Fibroblast of peridontal ligament (primary cell): ENCODE results near the gene CARD14.
"Not testable (repeated sequence)": the region's sequence is repeated elsewhere in the genome, so short reads cannot be mapped to it uniquely, and the experiment has no call there.

ENCODE experiments used
- DNase-seq: peaks from one replicate; pipeline ENCODE4 v3.0.0-alpha.2; 2010; ENCODE audit errors: extremely low read depth

CARD14 gene

DNA sequence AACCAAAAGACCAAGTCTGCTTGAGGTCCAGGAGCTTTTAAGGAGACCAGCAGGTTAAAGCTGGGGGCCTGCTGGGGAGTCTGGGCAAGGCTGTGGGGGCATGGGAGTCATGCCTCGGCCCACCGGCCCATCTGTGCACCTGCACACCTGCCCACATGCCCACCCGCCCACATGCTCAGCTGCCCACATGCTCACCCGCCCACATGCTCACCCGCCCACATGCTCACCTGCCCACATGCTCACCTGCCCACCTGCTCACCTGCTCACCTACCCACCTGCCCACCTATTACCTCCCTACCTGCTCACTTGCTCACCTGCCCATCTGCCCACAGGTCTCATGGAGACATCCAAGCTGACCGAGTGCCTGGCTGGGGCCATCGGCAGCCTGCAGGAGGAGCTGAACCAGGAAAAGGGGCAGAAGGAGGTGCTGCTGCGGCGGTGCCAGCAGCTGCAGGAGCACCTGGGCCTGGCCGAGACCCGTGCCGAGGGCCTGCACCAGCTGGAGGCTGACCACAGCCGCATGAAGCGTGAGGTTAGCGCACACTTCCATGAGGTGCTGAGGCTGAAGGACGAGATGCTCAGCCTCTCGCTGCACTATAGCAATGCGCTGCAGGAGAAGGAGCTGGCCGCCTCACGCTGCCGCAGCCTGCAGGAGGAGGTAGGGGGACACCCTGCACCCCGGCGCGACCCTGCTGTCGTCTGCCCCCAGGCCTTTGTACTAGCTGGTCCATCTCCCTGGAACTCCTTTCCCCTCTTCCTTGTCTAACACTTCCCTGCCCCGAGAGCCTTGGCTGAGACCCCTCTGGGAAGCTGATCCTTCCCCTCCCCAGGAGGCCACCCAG is 14.0 kb downstream of the CARD14 start:
- DNase-seq: no peak

DNA sequence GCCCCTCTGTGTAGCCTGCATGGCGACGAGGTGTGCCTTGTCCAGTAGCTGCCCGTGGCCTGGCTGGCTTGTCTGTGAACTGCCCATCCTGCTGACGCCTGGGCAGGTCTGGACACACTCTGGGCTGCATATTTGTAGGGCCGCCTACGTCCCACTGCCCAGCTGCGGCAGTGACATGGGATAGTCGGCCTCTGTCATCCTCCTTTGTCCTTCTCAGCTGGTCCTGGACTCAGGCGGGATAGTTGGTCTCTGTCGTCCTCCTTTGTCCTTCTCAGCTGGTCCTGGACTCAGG is 14.5 kb downstream of the CARD14 start:
- DNase-seq: no peak

DNA sequence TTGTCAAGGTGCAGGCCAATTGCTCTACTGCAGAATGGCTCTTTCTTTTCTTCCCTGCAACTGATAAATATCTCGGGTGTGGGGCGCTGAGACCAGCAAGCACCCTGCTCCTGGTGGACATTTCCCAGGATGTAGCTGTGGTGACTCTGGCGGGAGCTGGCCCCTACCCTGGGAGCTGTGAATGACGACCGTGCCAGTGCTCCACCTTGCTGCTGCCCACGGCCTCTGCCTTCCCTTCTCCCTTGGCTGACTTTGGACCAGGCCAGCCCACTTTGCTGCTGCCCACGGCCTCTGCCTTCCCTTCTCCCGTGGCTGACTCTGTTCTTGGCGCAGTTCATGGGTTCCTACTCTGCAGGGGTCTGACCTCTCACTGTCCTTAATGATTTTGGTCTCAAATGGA is 16.1 kb downstream of the CARD14 start:
- no peak for DNase-seq

DNA sequence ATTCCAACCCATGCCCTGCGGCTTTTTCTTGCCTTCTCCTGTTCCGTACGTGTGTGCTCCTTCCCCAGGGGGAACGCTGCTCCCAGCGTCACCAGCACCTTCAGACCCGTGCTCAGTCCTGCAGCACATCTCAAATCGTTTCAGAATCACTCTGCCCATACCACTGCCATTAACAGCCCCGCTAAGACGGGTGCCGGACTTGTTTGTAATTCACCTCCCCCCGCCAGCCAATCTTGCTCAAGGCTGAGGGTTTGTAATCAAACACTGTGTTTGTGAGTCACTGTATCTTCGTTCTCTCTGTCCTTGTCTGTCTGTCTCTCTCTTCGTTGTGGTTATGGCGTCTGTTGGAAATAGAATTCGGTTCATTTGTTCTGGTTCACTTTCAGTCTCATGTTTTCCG is 17.3 kb downstream of the CARD14 start:
- no peak for DNase-seq

DNA sequence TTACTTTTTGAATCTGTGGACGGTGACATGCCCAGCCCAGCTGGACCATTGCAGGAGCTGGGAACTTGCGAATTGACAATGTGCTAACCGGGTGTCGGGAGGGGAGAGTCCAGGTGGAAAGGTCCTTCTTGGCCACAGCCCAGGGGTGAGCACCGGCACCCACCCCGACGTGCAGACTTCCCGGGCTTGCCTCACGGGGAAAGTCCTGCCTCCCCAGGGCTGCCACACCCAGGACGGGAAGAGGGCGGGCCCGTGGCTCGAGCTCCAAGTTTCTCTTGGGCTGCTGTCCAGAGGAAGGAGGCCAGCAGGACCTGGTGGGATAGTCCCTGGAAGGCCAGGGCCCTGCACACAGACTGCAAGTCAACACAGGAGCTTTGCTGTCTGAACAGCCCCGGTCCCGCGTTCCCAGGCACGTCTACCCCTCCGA is 17.7 kb downstream of the CARD14 start:
- DNase-seq: no peak

DNA sequence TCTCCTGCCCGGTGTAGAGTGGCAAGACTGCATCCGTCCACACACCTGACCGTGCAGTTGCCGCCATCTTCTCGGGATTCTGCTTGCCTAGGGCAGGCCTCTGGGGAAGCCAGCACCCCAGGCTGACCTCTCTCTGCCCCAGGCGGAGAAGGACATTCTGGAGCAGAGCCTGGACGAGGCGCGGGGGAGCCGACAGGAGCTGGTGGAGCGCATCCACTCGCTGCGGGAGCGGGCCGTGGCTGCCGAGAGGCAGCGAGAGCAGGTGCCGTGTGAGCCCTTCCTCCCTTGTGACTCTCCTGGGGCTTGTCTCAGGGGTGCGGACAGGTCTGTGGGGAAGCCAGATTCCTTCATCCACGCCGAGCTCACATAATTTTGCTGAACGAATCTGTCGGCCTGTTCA is 19.8 kb downstream of the CARD14 start:
- no peak for DNase-seq

DNA sequence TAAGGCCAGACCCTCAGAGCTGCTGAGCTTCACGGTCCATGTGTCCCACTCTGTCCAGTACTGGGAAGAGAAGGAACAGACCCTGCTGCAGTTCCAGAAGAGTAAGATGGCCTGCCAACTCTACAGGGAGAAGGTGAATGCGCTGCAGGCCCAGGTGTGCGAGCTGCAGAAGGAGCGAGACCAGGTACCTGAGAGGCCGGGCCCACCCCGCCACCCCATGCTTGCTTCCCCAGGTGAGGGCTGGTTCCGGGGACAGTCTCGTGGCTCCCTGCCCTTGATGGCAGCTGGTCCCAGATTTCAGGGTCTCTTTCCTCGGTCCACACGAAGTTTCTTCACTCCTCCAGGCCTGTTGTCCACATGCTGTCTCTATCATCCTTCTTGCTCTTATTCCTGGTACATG is 20.9 kb downstream of the CARD14 start:
- DNase-seq: no peak

DNA sequence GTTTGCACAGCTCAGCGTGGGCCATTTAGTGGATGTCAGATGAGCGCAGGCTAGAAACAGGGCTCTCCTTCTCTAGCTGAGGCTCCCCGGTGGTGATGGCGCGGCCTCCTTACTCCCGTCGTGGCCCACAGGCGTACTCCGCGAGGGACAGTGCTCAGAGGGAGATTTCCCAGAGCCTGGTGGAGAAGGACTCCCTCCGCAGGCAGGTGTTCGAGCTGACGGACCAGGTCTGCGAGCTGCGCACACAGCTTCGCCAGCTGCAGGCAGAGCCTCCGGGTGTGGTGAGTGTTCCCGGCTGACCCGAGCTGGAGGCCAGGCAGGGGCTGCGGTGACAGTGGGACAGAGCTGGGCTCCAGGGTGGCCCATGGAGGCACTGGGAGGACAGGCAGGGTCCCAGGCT is 21.4 kb downstream of the CARD14 start:
- no peak for DNase-seq

DNA sequence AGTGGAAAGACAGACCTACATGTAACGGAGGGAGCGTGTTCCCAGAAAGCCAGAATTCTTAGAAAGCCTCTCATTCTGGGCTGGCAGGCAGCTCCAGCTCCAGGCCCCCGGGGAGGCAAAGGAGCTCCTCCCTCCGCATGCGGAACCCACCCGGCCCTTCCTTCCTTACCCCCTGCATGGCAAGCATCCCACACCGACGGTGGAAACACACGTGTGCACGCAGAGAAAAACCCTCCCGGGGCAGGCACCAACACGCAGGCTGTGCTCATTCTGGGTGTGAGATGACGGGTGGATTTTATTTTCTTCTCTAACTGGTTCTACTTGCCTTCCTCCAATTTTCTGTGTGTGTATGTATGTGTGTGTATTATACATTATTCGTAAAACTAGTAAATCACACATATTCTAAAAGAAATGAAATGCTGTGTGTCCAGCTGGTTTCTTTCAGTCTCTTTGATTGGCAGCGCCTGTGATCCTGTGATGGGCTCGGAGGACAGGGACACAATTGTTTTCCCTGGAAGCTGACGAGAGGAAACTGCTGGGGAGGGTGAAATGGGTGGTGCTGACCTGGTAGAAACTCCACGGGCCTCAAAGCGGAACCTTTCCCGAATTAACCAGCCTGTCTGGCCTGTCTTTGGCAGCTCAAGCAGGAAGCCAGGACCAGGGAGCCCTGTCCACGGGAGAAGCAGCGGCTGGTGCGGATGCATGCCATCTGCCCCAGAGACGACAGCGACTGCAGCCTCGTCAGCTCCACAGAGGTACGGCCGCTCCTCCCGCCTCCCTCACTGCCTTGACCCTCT is 22.2 kb downstream of the CARD14 start:
- no peak for DNase-seq

DNA sequence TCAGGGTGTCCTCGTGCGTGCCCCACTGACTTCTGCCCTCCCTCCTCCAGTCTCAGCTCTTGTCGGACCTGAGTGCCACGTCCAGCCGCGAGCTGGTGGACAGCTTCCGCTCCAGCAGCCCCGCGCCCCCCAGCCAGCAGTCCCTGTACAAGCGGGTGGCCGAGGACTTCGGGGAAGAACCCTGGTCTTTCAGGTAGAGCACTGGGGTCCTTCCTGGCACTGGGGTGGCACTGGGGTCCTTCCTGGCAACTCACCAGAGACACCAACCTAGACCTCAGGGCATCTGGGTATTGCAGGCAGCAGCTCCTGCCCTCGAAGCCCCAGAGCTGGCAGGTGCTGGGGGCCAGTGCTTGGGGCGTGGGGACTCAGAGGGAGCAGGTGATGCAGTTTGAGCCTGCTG is 25.3 kb downstream of the CARD14 start:
- DNase-seq: no peak

DNA sequence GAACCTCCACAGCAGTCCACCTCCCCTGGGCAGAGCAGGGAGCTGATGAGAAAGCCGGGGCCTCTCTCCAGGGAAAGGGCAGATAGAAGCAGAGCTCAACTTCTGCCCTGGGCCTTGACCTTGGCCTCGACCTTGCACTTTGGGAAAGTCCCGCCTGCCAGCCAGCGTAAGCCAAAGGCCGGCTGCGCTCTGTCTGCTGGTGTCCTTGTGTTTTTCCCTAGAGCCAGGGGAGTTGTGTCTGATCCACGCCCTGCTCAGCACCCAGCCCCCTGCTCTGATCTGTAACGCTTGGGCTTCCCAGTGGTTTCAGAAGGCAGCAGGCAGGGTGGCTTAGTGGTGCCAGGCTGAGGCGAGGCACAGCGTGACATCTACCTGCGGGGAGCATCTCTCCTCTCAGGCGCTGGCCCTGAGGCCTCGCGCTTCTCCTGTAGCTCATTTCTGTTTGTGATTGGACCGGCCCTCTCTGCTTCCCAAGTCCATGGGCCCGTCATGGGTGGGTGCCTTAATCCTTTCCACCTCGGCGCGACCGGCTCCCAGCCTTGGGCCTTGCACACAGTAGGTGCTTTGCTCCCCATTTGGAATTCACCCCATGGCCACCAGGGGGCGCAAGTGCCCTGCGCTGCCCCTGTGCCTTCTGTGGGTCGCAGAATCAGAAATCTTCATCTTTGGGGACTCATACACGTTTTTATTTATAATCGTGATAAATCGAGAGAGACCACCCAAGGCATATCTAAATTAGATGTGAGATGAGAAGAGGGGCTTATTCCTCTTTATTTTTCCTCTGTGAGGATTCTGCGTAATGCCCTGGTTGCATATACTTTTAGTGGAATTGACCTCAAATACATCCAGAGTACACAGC is 26.1 kb downstream of the CARD14 start:
- DNase-seq: no peak

DNA sequence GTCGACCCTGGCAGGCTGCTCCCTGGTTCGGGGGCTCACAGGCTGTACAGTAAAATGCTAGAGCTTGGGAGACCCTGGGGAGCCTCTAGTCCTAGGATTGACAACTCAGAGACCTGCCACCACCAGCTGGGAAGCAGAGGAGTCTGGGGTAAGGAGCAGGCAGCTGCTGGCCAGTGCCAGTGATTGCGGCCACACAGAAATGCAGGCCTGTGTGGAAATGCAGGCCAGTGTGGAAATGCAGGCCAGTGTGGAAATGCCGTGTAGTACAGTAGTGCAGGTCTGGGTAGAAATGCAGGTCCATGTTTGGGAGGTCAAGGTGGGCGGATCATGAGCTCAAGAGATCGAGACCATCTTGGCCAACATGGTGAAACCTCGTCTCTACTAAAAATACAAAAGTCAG is 26.8 kb downstream of the CARD14 start:
- DNase-seq: no peak

DNA sequence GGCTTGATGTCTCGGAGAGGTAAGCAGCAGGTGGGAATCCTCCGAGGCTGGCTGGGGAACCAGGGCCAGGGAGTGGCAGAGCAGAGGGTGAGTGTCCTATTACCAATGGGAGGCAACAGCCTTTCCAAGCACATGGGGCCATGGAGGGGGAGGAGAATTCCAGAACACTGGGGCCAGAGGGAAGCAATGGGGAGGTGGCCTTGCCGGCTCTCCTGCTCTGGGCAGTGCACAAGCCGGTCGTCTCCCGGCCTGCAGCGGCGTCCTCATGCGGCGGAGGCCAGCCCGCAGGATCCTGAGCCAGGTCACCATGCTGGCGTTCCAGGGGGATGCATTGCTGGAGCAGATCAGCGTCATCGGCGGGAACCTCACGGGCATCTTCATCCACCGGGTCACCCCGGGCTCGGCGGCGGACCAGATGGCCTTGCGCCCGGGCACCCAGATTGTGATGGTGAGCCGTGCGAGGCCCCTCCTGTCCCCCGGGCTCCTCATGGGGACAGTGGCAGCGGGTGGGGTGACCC is 28.4 kb downstream of the CARD14 start:
- no peak for DNase-seq

DNA sequence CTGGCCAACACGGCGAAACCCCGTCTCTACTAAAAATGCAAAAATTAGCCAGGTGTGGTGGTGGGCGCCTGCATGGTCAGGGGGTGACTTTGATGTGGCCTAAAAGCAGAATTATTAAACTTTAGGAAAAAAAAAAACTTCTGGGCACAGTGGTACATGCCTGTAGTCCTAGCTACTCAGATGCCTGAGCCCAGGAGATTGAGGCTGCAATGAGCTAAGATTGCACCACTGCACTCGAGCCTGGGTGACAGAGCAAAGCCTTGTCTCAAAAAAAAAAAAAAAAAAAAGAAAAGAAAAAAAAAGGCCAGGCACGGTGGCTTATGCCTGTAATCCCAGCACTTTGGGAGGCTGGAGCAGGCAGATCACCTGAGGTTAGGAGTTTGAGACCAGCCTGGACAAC is 29.5 kb downstream of the CARD14 start:
- not testable (repeated sequence) for DNase-seq

DNA sequence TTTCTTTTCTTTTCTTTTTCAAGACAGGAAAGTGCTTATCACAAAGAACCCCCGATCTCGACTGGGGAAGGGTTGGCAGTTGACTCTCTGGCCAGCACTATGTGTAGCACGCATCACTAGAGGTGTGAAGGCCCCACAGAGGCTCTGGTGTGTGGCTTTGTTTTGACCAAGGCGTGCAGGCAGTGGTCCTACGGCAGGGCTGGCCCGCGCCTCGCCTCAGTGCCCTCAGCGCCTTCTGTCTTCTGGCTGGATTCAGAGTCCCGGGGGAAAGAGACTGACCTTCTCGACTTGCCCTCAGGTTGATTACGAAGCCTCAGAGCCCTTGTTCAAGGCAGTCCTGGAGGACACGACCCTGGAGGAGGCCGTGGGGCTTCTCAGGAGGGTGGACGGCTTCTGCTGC is 31.6 kb downstream of the CARD14 start:
- DNase-seq: no peak

DNA sequence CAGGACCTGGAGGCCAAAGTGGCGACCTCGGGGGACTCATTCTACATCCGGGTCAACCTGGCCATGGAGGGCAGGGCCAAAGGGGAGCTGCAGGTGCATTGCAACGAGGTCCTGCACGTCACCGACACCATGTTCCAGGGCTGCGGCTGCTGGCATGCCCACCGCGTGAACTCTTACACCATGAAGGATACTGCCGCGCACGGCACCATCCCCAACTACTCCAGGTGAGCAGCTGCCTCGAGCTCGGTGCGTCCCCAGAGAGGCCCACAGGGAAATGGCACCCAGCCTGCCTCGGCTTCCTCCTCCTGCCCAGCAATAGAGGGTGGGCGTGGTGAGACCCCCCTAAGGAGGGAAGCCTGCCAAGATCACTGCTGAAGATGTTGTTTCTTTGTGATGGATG is 32.4 kb downstream of the CARD14 start:
- no peak for DNase-seq

DNA sequence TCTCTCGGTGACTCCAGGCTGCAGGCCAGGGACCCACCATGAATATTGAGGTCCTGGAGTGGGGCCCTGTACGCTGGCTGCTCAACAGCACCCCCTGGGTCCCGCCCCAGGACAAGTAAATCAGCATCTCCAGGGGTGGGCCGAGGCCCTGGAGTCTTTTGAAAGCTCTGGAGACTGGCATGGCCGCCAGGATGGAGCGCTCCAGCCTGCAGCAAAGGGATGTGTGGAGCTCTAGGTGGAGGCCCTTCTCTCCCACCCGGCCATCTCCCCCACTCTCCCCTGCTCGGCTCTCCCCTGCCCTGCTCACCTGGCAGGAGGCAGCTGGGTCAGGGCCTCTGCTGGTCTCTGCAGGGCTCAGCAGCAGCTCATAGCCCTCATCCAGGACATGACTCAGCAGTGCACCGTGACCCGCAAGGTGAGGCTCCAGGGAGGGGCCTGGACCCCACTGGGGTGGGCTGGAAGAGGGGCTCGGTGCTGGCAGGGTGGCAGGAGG is 33.7 kb downstream of the CARD14 start:
- DNase-seq: no peak

DNA sequence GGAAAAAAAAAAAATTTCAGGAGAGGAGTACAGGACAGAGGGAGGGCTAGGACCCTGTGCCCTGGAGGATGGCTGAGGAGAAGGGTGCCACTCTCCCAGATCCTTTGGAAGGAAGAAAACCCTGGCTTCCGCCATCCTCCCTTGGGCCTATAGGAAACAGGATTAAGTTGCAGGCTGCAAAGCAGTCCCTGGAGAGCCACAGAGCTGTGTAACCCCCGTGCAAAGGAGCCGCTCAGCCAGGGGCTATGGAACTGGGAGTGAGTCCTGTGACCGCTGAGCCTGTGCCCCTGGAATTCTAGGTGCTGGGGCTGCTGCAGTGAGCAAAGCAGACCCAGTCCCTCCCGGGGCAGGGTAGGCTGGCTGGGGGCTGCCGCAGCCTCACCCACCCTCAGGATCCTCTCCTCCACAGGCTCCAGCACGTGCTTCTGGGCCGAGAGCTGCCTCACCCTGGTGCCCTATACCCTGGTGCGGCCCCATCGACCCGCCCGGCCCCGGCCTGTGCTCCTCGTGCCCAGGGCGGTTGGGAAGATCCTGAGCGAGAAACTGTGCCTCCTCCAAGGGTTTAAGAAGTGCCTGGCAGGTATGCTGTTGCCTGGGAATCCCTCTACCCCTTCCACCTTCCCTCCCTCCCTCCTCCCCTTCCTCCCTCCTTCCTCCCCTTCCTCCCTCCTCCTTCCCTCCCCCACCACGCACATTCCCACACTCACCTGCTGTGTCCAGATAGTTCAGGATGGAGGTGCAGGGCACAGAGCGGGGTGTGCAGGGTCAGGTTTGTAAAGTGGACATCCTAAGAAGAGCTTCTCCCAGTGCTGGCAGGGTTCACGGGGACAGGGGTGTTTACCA is 35.0 kb downstream of the CARD14 start:
- DNase-seq: no peak

DNA sequence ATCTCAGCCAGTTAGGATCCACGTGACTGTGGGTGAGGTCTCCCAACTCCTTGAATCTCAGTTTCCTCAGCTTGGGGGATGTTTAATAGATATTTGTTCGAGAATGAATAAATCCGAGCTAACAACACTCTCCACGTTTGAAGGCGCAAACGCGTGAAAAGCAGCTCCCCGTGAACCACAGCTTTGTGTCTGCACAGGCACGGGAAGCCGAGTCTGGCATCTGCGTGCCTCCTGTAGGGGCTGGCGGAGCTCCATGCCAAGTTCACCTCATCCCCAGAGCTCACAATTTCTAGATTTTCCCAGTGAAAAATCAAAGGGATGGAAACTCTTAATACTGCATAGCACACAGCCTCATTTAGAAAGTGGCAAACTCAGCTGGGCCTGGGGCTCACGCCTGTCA is 36.0 kb downstream of the CARD14 start:
- DNase-seq: no peak

DNA sequence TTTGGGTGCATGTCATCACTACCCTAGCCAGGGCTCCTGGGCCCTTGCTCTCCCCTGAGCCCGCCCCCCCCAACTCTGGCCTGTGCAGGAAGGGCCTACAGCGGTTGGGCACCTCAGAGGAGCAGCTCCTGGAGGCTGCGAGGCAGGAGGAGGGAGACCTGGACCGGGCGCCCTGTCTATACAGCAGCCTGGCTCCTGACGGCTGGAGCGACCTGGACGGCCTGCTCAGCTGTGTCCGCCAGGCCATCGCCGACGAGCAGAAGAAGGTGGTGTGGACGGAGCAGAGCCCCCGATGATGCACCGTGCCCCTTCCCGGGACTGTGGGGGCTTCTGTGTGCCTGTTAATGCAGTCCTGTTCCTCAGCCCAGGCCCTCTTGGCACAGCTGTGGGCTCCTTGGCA is 38.2 kb downstream of the CARD14 start:
- DNase-seq: no peak

DNA sequence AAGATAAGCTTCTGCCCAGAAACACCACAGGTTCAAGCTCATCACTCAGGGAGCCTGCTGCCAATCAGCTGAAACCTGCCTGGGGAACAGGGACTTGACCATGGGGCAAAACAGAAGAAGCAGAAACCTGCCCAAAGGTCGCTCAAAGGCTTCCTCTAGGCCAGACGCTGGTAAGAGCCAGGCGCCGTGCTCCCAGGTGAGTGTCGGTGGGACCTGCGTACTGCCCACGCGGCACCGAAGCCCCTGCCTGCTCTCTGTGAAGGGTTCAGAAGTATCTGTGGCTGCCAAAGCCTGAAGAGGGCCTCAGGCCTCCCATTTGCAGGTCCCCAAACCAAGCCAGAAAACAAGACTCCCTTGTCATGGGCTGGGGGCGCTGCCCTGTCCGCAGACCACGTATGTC is 39.9 kb downstream of the CARD14 start:
- no peak for DNase-seq
